PC-3 (cell line): Measurements from ENCODE around the gene VPS33A. TPM values are rescaled to one million over a fixed set of nuclear protein-coding genes. Genes with fewer than 3 reads are reported as not detected.

Source experiments
- ATAC-seq: fragments of 200-7000 bp; cut with Tn5 transposase; 2 replicates; pipeline ENCODE4 v1.9.1; 2020; ENCODE audit warnings: mild to moderate bottlenecking, moderate library complexity
- BruUV-seq: library from RNA; stranded (reverse); fragments of 400-500 nt; replicated peaks from 2 replicates; lab custom pipeline; 2021; lab: Mats Ljungman, UMichigan
- CTCF ChIA-PET: fragments of 300-600 bp; sonication (Branson Sonifier 250); formaldehyde crosslinking; loops from one replicate; lab custom pipeline; 2022; ENCODE audit warnings: antibody characterized with exemption; lab: Charles Lee
- POLR2A ChIA-PET: fragments of 300-600 bp; sonication (Branson Sonifier 250); formaldehyde crosslinking; loops from one replicate; lab custom pipeline; 2022; ENCODE audit warnings: antibody characterized with exemption; ENCODE audit not compliant: unreplicated experiment; lab: Charles Lee
- DNase-seq: peaks from one replicate; pipeline ENCODE4 v3.0.0-alpha.2; 2015
- H2AFZ ChIP-seq: fragments of 300-600 bp; sonication (generic); 2 replicates; pipeline ENCODE4 v1.6.0; 2016; ENCODE audit warnings: antibody characterized with exemption, low read length
- H3F3A ChIP-seq: fragments of 300-600 bp; sonication (generic); one replicate; pipeline ENCODE4 v1.6.0; 2017; ENCODE audit warnings: antibody characterized with exemption, low read length, control low read depth, mild to moderate bottlenecking; ENCODE audit not compliant: unreplicated experiment
- H3K27ac ChIP-seq: fragments of 300-600 bp; sonication (generic); 2 replicates; pipeline ENCODE4 v1.5.1; 2016; ENCODE audit warnings: mild to moderate bottlenecking, low read length
- H3K27me3 ChIP-seq: fragments of 300-600 bp; sonication (generic); 2 replicates; pipeline ENCODE4 v1.6.1; 2016; ENCODE audit warnings: low read length, mixed read lengths
- H3K36me3 ChIP-seq: fragments of 300-600 bp; sonication (generic); 2 replicates; pipeline ENCODE4 v1.6.1; 2016; ENCODE audit warnings: low read depth, mixed run types, low read length, mixed read lengths
- H3K4me1 ChIP-seq: fragments of 300-600 bp; sonication (generic); 2 replicates; pipeline ENCODE4 v1.5.1; 2016; ENCODE audit warnings: low read length; ENCODE audit not compliant: insufficient read depth
- H3K4me2 ChIP-seq: fragments of 300-600 bp; sonication (generic); 2 replicates; pipeline ENCODE4 v1.6.0; 2016; ENCODE audit warnings: low read length
- H3K4me3 ChIP-seq: fragments of 300-600 bp; sonication (generic); 2 replicates; pipeline ENCODE4 v1.5.1; 2016; ENCODE audit warnings: mild to moderate bottlenecking, low read length, mixed read lengths
- H3K79me2 ChIP-seq: fragments of 300-600 bp; sonication (generic); 2 replicates; pipeline ENCODE4 v1.6.1; 2017; ENCODE audit warnings: low read length, mixed read lengths
- H3K9ac ChIP-seq: fragments of 300-600 bp; sonication (generic); 2 replicates; pipeline ENCODE4 v1.6.0; 2016; ENCODE audit warnings: mild to moderate bottlenecking, low read length
- H3K9me2 ChIP-seq: fragments of 300-600 bp; sonication (generic); replicated peaks from 2 replicates; pipeline ENCODE4 v1.6.1; 2016; ENCODE audit warnings: mixed run types, low read length, mixed read lengths
- H3K9me3 ChIP-seq: fragments of 300-600 bp; sonication (generic); 2 replicates; pipeline ENCODE4 v1.6.1; 2016; ENCODE audit warnings: low read length, mixed read lengths
- H4K20me1 ChIP-seq: fragments of 300-600 bp; sonication (generic); 2 replicates; pipeline ENCODE4 v1.6.1; 2016; ENCODE audit warnings: low read length, mixed read lengths
- CTCF ChIP-seq: fragments of 300-600 bp; sonication (generic); conservative IDR thresholded peaks from 2 replicates; pipeline ENCODE4 v1.5.1; 2017; ENCODE audit warnings: antibody characterized with exemption, low read depth, mild to moderate bottlenecking, low read length
- EZH2 ChIP-seq: fragments of 300-600 bp; sonication (generic); IDR thresholded peaks from one replicate; pipeline ENCODE4 v1.6.1; 2017; ENCODE audit warnings: antibody characterized with exemption, mild to moderate bottlenecking, low read length; ENCODE audit not compliant: unreplicated experiment
- EZH2phosphoT487 ChIP-seq: fragments of 300-600 bp; sonication (generic); IDR thresholded peaks from 2 replicates; pipeline ENCODE4 v1.6.1; 2018; ENCODE audit warnings: mild to moderate bottlenecking, antibody characterized with exemption, low read length, borderline replicate concordance
- intact Hi-C: fragments of 100-400 bp; cut with micrococcal nuclease; formaldehyde crosslinking; loops from 2 replicates; pipeline ENCODE4 v1.9.0; 2023
- total RNA-seq: library from RNA; depleted of rRNA; stranded (reverse); fragments of >200 nt; gene quantifications from 2 replicates; pipeline ENCODE4 v1.2.3, GENCODE V29; 2014

Gene VPS33A
- total RNA-seq, 1 experiment from 2014 or later: 40.8 TPM

GRCh38 chr12:122275459-122275858, 9.2 kb upstream of the VPS33A start:
- DNase-seq (no peak), ATAC-seq (no peak)
- H3K9ac ChIP-seq: no peak overlapping the region
- no peak overlapping the region for H3K4me2 ChIP-seq
- no peaks in the 10 kb centered on the region for H3K27me3 ChIP-seq
- no peaks in the 10 kb centered on the region for H4K20me1 ChIP-seq
- no TSS peak for BruUV-seq
- no peak for TF ChIP-seq EZH2phosphoT487
- no peak for TF ChIP-seq CTCF
- no peak for TF ChIP-seq EZH2
- H3K4me3 ChIP-seq: no peak overlapping the region
- no peak overlapping the region for H2AFZ ChIP-seq
- H3K9me3 ChIP-seq: no peaks in the 10 kb centered on the region
- H3K9me2 ChIP-seq: no peaks in the 10 kb centered on the region
- POLR2A ChIA-PET: interaction anchor here (0.6 kb wide), 1 partner anchor 8 kb away, joined by 4 read pairs; no protein-coding TSS in a partner anchor
- H3K27ac ChIP-seq: no peak overlapping the region
- CTCF ChIA-PET: no interaction called here
- peaks cover 40% of the 10 kb centered on the region for H3K36me3 ChIP-seq
- H3K79me2 ChIP-seq: no peaks in the 10 kb centered on the region
- intact Hi-C loops: no loop called here
- H3K4me1 ChIP-seq: no peaks in the 10 kb centered on the region
- H3F3A ChIP-seq: no peaks in the 10 kb centered on the region

- TSS peak; percentile 70 for BruUV-seq
- CTCF ChIA-PET: no interaction called here
- peak; percentile 54 for DNase-seq
Measured at GRCh38 chr12:122265886-122266229, 436 bp downstream of the VPS33A start.

More at GRCh38 chr12:122265886-122266229, 436 bp downstream of the VPS33A start:
- peak overlapping the region; percentile 86 for H3K4me2 ChIP-seq
- peak; percentile 69 for ATAC-seq
- H3K4me3 ChIP-seq: peak overlapping the region; percentile 84
- intact Hi-C loops: loop anchor here (5.0 kb wide), 2 partner anchors 39 to 91 kb away; partner anchors contain the start of gene DIABLO
- no peaks in the 10 kb centered on the region for H3K9me3 ChIP-seq
- H3K9me2 ChIP-seq: no peaks in the 10 kb centered on the region
- H3K9ac ChIP-seq: peak overlapping the region; percentile 84
- POLR2A ChIA-PET: interaction anchor here (0.6 kb wide), 1 partner anchor 257 kb away, joined by 5 read pairs; no protein-coding TSS in a partner anchor
- peaks cover 12% of the 10 kb centered on the region for H3K4me1 ChIP-seq
- H3K79me2 ChIP-seq: peaks cover 15% of the 10 kb centered on the region
- peaks cover 4% of the 10 kb centered on the region; the same call in 1 of the 2 replicates for H3K36me3 ChIP-seq
- H2AFZ ChIP-seq: peak overlapping the region; percentile 96
- no peaks in the 10 kb centered on the region for H3F3A ChIP-seq
- H3K27ac ChIP-seq: peak overlapping the region; percentile 69
- no peaks in the 10 kb centered on the region for H4K20me1 ChIP-seq
- H3K27me3 ChIP-seq: no peaks in the 10 kb centered on the region
- no peak for TF ChIP-seq EZH2
- no peak for TF ChIP-seq EZH2phosphoT487
- no peak for TF ChIP-seq CTCF
